Breast epithelium (tissue), 4 donors: ENCODE measurements around the gene RGS3. TPM values are rescaled to one million over a fixed set of nuclear protein-coding genes. Genes with fewer than 3 reads are reported as not detected.
A peak's percentile ranks its signal among the peaks of the same experiment; 100 is the strongest.

Experiments used
- DNase-seq, 2 donors: peaks; one replicate each; pipeline ENCODE4 v3.0.0-alpha.2; 2019; ENCODE audit warnings: low spot score in 2 of 2
- H3K27ac ChIP-seq, 2 donors: fragments of 200-600 bp; sonication (generic) in 1 of 2; one replicate each; pipeline ENCODE4 v1.5.1; 2016 to 2019; ENCODE audit warnings: mild to moderate bottlenecking in 1 of 2
- H3K27me3 ChIP-seq, 2 donors: fragments of 200-600 bp; sonication (generic) in 1 of 2; one replicate each; pipeline versions ENCODE4 v1.5.1 to v1.6.0; 2017 to 2019; ENCODE audit warnings: control low read depth in 1 of 2, mild to moderate bottlenecking in 1 of 2
- H3K36me3 ChIP-seq: fragments of 200-600 bp; one replicate; pipeline ENCODE4 v1.5.1; 2019
- H3K4me1 ChIP-seq, 2 donors: fragments of 200-600 bp; sonication (generic); one replicate each; pipeline ENCODE4 v1.5.1; 2016 to 2019; ENCODE audit warnings: control low read depth in 1 of 2
- H3K4me3 ChIP-seq, 3 donors: fragments of 200-600 bp; sonication (generic); 1 replicate in 2 of 3; 2 replicates in 1 of 3; pipeline ENCODE4 v1.5.1; 2016 to 2019; ENCODE audit warnings: mild to moderate bottlenecking in 3 of 3, moderate library complexity in 2 of 3
- H3K9me3 ChIP-seq, 2 donors: fragments of 200-600 bp; sonication (generic) in 1 of 2; one replicate each; pipeline ENCODE4 v1.5.1; 2016 to 2019; ENCODE audit warnings: control low read depth in 1 of 2
- CTCF ChIP-seq, 3 donors: fragments of 450-650 bp; IDR thresholded peaks; one replicate each; pipeline ENCODE4 v1.5.1; 2016 to 2017; ENCODE audit warnings: antibody characterized with exemption in 3 of 3, mild to moderate bottlenecking in 3 of 3, moderate library complexity in 3 of 3
- POLR2A ChIP-seq: fragments of 450-650 bp; IDR thresholded peaks from one replicate; pipeline ENCODE4 v1.6.1; 2016; ENCODE audit warnings: antibody characterized with exemption, mild to moderate bottlenecking, moderate library complexity
- POLR2AphosphoS5 ChIP-seq, 3 donors: sonication (generic); formaldehyde crosslinking; IDR thresholded peaks; one replicate each; pipeline ENCODE4 v1.6.1; 2017; ENCODE audit warnings: antibody characterized with exemption in 3 of 3
- intact Hi-C: fragments of 100-400 bp; cut with DNase I; formaldehyde crosslinking; loops from one replicate; pipeline ENCODE4 v1.15.1; 2023; ENCODE audit warnings: low total_unique reads
- total RNA-seq, 3 donors: library from RNA; depleted of rRNA; stranded (reverse); fragments of >200 nt; gene quantifications; one replicate each; pipeline ENCODE4 v1.1.0, GENCODE V29; 2016

The RGS3 gene
- total RNA-seq, 3 donors from 2014 or later, result 31.7 to 49.0 (median 35.4) TPM

GRCh38 chr9:113598451-113598850 is 134.9 kb downstream of the RGS3 start:
- Histone ChIP-seq H3K36me3 (peaks cover 4% of the 10 kb centered on the region), H3K27me3 (no peaks in the 10 kb centered on the region), H3K9me3 (no peaks in the 10 kb centered on the region), H3K4me1 (peaks cover 0 to 18% of the 10 kb centered on the region in 2 donors), H3K27ac (no peak overlapping the region), H3K4me3 (no peak overlapping the region)
- no peak for TF ChIP-seq POLR2A
- TF ChIP-seq POLR2AphosphoS5 (IDR thresholded peaks at IDR 0.05), result no peak
- TF ChIP-seq CTCF (IDR thresholded peaks at IDR 0.05), result no peak
- intact Hi-C loops, result no loop called here
- no peak for DNase-seq

- Histone ChIP-seq H3K4me3 (no peak overlapping the region), H3K27me3 (no peaks in the 10 kb centered on the region), H3K27ac (peak overlapping the region in 1 of 2 donors; percentile 12), H3K4me1 (peaks cover 0 to 14% of the 10 kb centered on the region in 2 donors), H3K36me3 (peaks cover 4% of the 10 kb centered on the region), H3K9me3 (no peaks in the 10 kb centered on the region)
- intact Hi-C loops, result no loop called here
- TF ChIP-seq POLR2A (no peak), POLR2AphosphoS5 (IDR thresholded peaks at IDR 0.05) (no peak), CTCF (IDR thresholded peaks at IDR 0.05) (no peak)
- DNase-seq, result no peak
Observed at GRCh38 chr9:113598883-113599282, 135.4 kb downstream of the RGS3 start.

- DNase-seq, result no peak
- intact Hi-C loops, result no loop called here
Observed at GRCh38 chr9:113599646-113600022, 136.1 kb downstream of the RGS3 start.

GRCh38 chr9:113600023-113600823 is 136.7 kb downstream of the RGS3 start:
- H3K4me1 ChIP-seq, result peaks cover 0 to 14% of the 10 kb centered on the region in 2 donors

More at GRCh38 chr9:113599646-113600022, 136.1 kb downstream of the RGS3 start:
- Histone ChIP-seq H3K27me3 (no peaks in the 10 kb centered on the region), H3K9me3 (no peaks in the 10 kb centered on the region), H3K27ac (no peak overlapping the region), H3K4me3 (no peak overlapping the region), H3K4me1 (peaks cover 0 to 14% of the 10 kb centered on the region in 2 donors), H3K36me3 (peaks cover 4% of the 10 kb centered on the region)
- TF ChIP-seq POLR2AphosphoS5 (IDR thresholded peaks at IDR 0.05), result no peak

GRCh38 chr9:113600871-113601614 is 137.5 kb downstream of the RGS3 start:
- no peaks in the 10 kb centered on the region for H3K9me3 ChIP-seq
- peak overlapping the region in 1 of 2 donors; percentile 28 for H3K27ac ChIP-seq
- H3K4me1 ChIP-seq, result peaks cover 0 to 14% of the 10 kb centered on the region in 2 donors
- TF ChIP-seq POLR2AphosphoS5 (IDR thresholded peaks at IDR 0.05) (no peak), CTCF (IDR thresholded peaks at IDR 0.05) (no peak), POLR2A (no peak)
- peaks cover 4% of the 10 kb centered on the region for H3K36me3 ChIP-seq
- DNase-seq, result no peak
- no peaks in the 10 kb centered on the region for H3K27me3 ChIP-seq
- intact Hi-C loops, result no loop called here
- no peak overlapping the region for H3K4me3 ChIP-seq

More at GRCh38 chr9:113600023-113600823, 136.7 kb downstream of the RGS3 start:
- no peaks in the 10 kb centered on the region for H3K27me3 ChIP-seq
- peak overlapping the region in 1 of 2 donors; percentile 46 for H3K27ac ChIP-seq
- peaks cover 4% of the 10 kb centered on the region for H3K36me3 ChIP-seq
- DNase-seq, result no peak
- H3K4me3 ChIP-seq, result no peak overlapping the region
- TF ChIP-seq POLR2A, result no peak
- no peaks in the 10 kb centered on the region for H3K9me3 ChIP-seq
- intact Hi-C loops, result no loop called here

- no peaks in the 10 kb centered on the region for H3K9me3 ChIP-seq
- H3K36me3 ChIP-seq, result peaks cover 1% of the 10 kb centered on the region
- no peak overlapping the region for H3K4me3 ChIP-seq
- DNase-seq, result no peak
- H3K27ac ChIP-seq, result peak overlapping the region; percentile 45 to 71
- TF ChIP-seq POLR2AphosphoS5 (IDR thresholded peaks at IDR 0.05) (no peak), POLR2A (no peak), CTCF (IDR thresholded peaks at IDR 0.05) (no peak)
- no peaks in the 10 kb centered on the region for H3K27me3 ChIP-seq
- intact Hi-C loops, result no loop called here
- peaks cover 0 to 14% of the 10 kb centered on the region in 2 donors for H3K4me1 ChIP-seq
Observed at GRCh38 chr9:113601656-113602055, 138.1 kb downstream of the RGS3 start.
